Bladder microvascular endothelial cell (primary cell): Measurements from ENCODE around the gene ABCA13. TPM values are rescaled to one million over a fixed set of nuclear protein-coding genes. Genes with fewer than 3 reads are reported as not detected.

Source experiments
- total RNA-seq: library from RNA; depleted of rRNA; stranded (reverse); fragments of >200 nt; gene quantifications from 2 replicates; pipeline ENCODE4 v1.2.3, GENCODE V29; 2014

ABCA13 gene, protein sequence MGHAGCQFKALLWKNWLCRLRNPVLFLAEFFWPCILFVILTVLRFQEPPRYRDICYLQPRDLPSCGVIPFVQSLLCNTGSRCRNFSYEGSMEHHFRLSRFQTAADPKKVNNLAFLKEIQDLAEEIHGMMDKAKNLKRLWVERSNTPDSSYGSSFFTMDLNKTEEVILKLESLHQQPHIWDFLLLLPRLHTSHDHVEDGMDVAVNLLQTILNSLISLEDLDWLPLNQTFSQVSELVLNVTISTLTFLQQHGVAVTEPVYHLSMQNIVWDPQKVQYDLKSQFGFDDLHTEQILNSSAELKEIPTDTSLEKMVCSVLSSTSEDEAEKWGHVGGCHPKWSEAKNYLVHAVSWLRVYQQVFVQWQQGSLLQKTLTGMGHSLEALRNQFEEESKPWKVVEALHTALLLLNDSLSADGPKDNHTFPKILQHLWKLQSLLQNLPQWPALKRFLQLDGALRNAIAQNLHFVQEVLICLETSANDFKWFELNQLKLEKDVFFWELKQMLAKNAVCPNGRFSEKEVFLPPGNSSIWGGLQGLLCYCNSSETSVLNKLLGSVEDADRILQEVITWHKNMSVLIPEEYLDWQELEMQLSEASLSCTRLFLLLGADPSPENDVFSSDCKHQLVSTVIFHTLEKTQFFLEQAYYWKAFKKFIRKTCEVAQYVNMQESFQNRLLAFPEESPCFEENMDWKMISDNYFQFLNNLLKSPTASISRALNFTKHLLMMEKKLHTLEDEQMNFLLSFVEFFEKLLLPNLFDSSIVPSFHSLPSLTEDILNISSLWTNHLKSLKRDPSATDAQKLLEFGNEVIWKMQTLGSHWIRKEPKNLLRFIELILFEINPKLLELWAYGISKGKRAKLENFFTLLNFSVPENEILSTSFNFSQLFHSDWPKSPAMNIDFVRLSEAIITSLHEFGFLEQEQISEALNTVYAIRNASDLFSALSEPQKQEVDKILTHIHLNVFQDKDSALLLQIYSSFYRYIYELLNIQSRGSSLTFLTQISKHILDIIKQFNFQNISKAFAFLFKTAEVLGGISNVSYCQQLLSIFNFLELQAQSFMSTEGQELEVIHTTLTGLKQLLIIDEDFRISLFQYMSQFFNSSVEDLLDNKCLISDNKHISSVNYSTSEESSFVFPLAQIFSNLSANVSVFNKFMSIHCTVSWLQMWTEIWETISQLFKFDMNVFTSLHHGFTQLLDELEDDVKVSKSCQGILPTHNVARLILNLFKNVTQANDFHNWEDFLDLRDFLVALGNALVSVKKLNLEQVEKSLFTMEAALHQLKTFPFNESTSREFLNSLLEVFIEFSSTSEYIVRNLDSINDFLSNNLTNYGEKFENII (N-terminal part only)
- total RNA-seq = under 0.01 TPM in 1 of 2 replicates, not detected in the other

DNA sequence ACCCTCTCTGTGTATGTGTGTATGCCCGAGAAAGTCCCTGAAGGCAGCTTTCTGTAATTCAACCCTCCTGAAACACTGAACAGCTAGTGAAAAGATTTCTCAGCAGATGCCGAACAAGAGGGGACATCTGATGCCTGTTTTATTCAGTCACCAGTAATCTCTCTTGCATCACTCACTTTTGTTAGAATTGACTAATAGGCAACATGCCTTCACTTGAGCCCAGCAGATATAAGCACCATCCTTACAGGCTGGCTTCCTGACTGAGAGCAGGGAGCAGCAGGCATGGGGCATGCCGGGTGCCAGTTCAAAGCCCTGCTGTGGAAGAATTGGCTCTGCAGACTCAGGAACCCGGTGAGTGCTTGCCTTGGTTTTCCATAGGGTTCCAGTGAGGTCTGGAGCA is at the start of gene ABCA13:
Gene ABCA13 (plus strand): TSS at position 257 of the 400 bp plus-strand sequence. CDS start 26 bp downstream, at position 283.

Other genes with a start within 250 kb of the ABCA13 start
- gene PKD1L1, start 223.0 kb upstream of the ABCA13 start, total RNA-seq = 6.3 and 8.7 TPM in 2 replicates
- gene HUS1, start 191.8 kb upstream of the ABCA13 start, total RNA-seq = 13.3 and 31.2 TPM in 2 replicates
- not detected in 2 replicates for gene SUN3, start 142.4 kb upstream of the ABCA13 start, total RNA-seq
- gene C7orf57, start 135.9 kb upstream of the ABCA13 start, total RNA-seq = 0.19 TPM in 1 of 2 replicates, not detected in the other
- gene UPP1, start 82.2 kb upstream of the ABCA13 start, total RNA-seq = 39.8 and 51.6 TPM in 2 replicates